ENCODE data around the gene SLC25A52.

Gene SLC25A52

GRCh38 chr18:31792580-31792911 is 31.9 kb upstream of the SLC25A52 start:
- no peak overlapping the region for H3K27ac Mint-ChIP-seq
- no peak overlapping the region for H3K4me3 Mint-ChIP-seq
- peaks cover 5% of the 10 kb centered on the region for H3K4me1 Mint-ChIP-seq
- no peaks in the 10 kb centered on the region for H3K36me3 Mint-ChIP-seq (ENCODE audit: low read depth)
- peaks cover 4% of the 10 kb centered on the region for H3K27me3 Mint-ChIP-seq (ENCODE audit: low read depth, poor library complexity)
- DNase-seq: no peak
- peaks cover 8% of the 10 kb centered on the region for H3K9me3 Mint-ChIP-seq
- no peak for TF ChIP-seq CTCF (IDR thresholded peaks at IDR 0.05)

GRCh38 chr18:31791817-31792579 is 31.3 kb upstream of the SLC25A52 start:
- DNase-seq: no peak
- H3K27me3 Mint-ChIP-seq (ENCODE audit: low read depth, poor library complexity): peaks cover 4% of the 10 kb centered on the region
- H3K9me3 Mint-ChIP-seq: peaks cover 8% of the 10 kb centered on the region
- no peak overlapping the region for H3K27ac Mint-ChIP-seq
- TF ChIP-seq CTCF (IDR thresholded peaks at IDR 0.05): no peak
- H3K4me1 Mint-ChIP-seq: peaks cover 5% of the 10 kb centered on the region
- H3K4me3 Mint-ChIP-seq: no peak overlapping the region
- H3K36me3 Mint-ChIP-seq (ENCODE audit: low read depth): no peaks in the 10 kb centered on the region

- Mint-ChIP-seq H3K9me3 (no peaks in the 10 kb centered on the region), H3K27ac (no peak overlapping the region), H3K36me3 (ENCODE audit: low read depth) (no peaks in the 10 kb centered on the region), H3K27me3 (ENCODE audit: low read depth, poor library complexity) (peaks cover 4% of the 10 kb centered on the region), H3K4me1 (peaks cover 5% of the 10 kb centered on the region), H3K4me3 (no peak overlapping the region)
- DNase-seq: no peak
- no peak for TF ChIP-seq CTCF (IDR thresholded peaks at IDR 0.05)
These were observed 28.7 kb upstream of the SLC25A52 start for GRCh38 chr18:31789409-31789808.

- Mint-ChIP-seq H3K4me3 (no peak overlapping the region), H3K4me1 (no peaks in the 10 kb centered on the region), H3K27ac (no peak overlapping the region)
These were observed 22.4 kb upstream of the SLC25A52 start for GRCh38 chr18:31783059-31783458.

GRCh38 chr18:31778391-31778950 is 17.8 kb upstream of the SLC25A52 start:
- Mint-ChIP-seq H3K27ac (no peak overlapping the region), H3K27me3 (ENCODE audit: low read depth, poor library complexity) (no peaks in the 10 kb centered on the region), H3K4me1 (peaks cover 18% of the 10 kb centered on the region), H3K36me3 (ENCODE audit: low read depth) (peaks cover 11% of the 10 kb centered on the region), H3K9me3 (peaks cover 41% of the 10 kb centered on the region), H3K4me3 (no peak overlapping the region)
- no peak for TF ChIP-seq CTCF (IDR thresholded peaks at IDR 0.05)
- DNase-seq: no peak

More at GRCh38 chr18:31783059-31783458, 22.4 kb upstream of the SLC25A52 start:
- Mint-ChIP-seq H3K9me3 (peaks cover 29% of the 10 kb centered on the region), H3K27me3 (ENCODE audit: low read depth, poor library complexity) (no peaks in the 10 kb centered on the region), H3K36me3 (ENCODE audit: low read depth) (peaks cover 10% of the 10 kb centered on the region)
- TF ChIP-seq CTCF (IDR thresholded peaks at IDR 0.05): no peak
- DNase-seq: no peak

GRCh38 chr18:31776093-31776492 is 15.4 kb upstream of the SLC25A52 start:
- no peak for TF ChIP-seq CTCF (IDR thresholded peaks at IDR 0.05)
- DNase-seq: no peak
- H3K4me1 Mint-ChIP-seq: peaks cover 18% of the 10 kb centered on the region
- peak overlapping the region; percentile 66 for H3K27ac Mint-ChIP-seq
- H3K36me3 Mint-ChIP-seq (ENCODE audit: low read depth): peaks cover 11% of the 10 kb centered on the region
- peaks cover 39% of the 10 kb centered on the region for H3K9me3 Mint-ChIP-seq
- no peak overlapping the region for H3K4me3 Mint-ChIP-seq
- no peaks in the 10 kb centered on the region for H3K27me3 Mint-ChIP-seq (ENCODE audit: low read depth, poor library complexity)
